SK-N-SH (cell line): ENCODE results near the gene FOXP1. TPM values are rescaled to one million over a fixed set of nuclear protein-coding genes. Genes with fewer than 3 reads are reported as not detected.

Experiments used
- CTCF ChIA-PET: fragments of 300-600, 350-600 bp; formaldehyde crosslinking; extraction: SDS; loops from one replicate; lab custom pipeline; 2021; lab: Yijun Ruan, JAX
- POLR2A ChIA-PET: fragments of 350-600 bp; sonication (Branson Sonifier 250); formaldehyde crosslinking; extraction: SDS; loops from one replicate; lab custom pipeline; 2020; ENCODE audit warnings: antibody characterized with exemption, inconsistent platforms; lab: Yijun Ruan, JAX
- DNase-seq: peaks from one replicate; pipeline ENCODE4 v3.0.0; 2012
- H2AFZ ChIP-seq: fragments of 200-600 bp; sonication (generic); 2 replicates; pipeline ENCODE4 v1.8.1; 2016; ENCODE audit warnings: antibody characterized with exemption, mild to moderate bottlenecking, low read depth
- H3F3A ChIP-seq: fragments of 200-600 bp; sonication (generic); replicated peaks from 2 replicates; pipeline ENCODE3; 2016; ENCODE audit warnings: antibody characterized with exemption, mild to moderate bottlenecking; ENCODE audit not compliant: insufficient read depth
- H3K27ac ChIP-seq, 2 experiments: fragments of 200-500 bp in 1 of 2; fragments of 200-600 bp in 1 of 2; sonication (Bioruptor generic) in 1 of 2; sonication (generic), shearing (Covaris generic) in 1 of 2; 2 replicates each; pipeline versions ENCODE4 v1.5.1 to v1.6.1; 2014 to 2016; ENCODE audit warnings: low read depth in 2 of 2, inconsistent platforms in 1 of 2, low read length in 1 of 2, mild to moderate bottlenecking in 1 of 2, mixed read lengths in 1 of 2
- H3K27me3 ChIP-seq: fragments of 200-600 bp; sonication (generic), shearing (Covaris generic); 2 replicates; pipeline ENCODE4 v1.6.1; 2016; ENCODE audit warnings: mixed run types; ENCODE audit not compliant: insufficient read depth
- H3K36me3 ChIP-seq, 2 experiments: fragments of 200-500 bp in 1 of 2; fragments of 200-600 bp in 1 of 2; sonication (Bioruptor generic) in 1 of 2; sonication (generic) in 1 of 2; replicated peaks in 1 of 2; 2 replicates each; pipeline versions ENCODE3 to v1.5.1; 2014 to 2016; ENCODE audit warnings: low read length in 1 of 2, mild to moderate bottlenecking in 1 of 2; ENCODE audit not compliant: insufficient read depth in 2 of 2, control insufficient read depth in 1 of 2
- H3K4me1 ChIP-seq, 2 experiments: fragments of 200-500 bp in 1 of 2; fragments of 200-600 bp in 1 of 2; sonication (Bioruptor generic) in 1 of 2; sonication (generic), shearing (Covaris generic) in 1 of 2; 2 replicates each; pipeline versions ENCODE4 v1.5.1 to v1.6.1; 2014 to 2016; ENCODE audit warnings: low read depth in 1 of 2, low read length in 1 of 2, mixed run types in 1 of 2; ENCODE audit not compliant: insufficient read depth in 2 of 2, control insufficient read depth in 1 of 2
- H3K4me2 ChIP-seq: fragments of 200-600 bp; sonication (generic), shearing (Covaris generic); 2 replicates; pipeline ENCODE4 v1.6.1; 2017; ENCODE audit warnings: mixed run types
- H3K4me3 ChIP-seq, 2 experiments: fragments of 200-500 bp in 1 of 2; fragments of 200-600 bp in 1 of 2; sonication (Bioruptor generic) in 1 of 2; sonication (generic), shearing (Covaris generic) in 1 of 2; 2 replicates each; pipeline versions ENCODE4 v1.5.1 to v1.8.1; 2014 to 2016; ENCODE audit warnings: low read depth in 2 of 2, inconsistent platforms in 1 of 2, low read length in 1 of 2, mild to moderate bottlenecking in 1 of 2, mixed read lengths in 1 of 2, moderate library complexity in 1 of 2
- H3K79me2 ChIP-seq: fragments of 200-600 bp; sonication (generic); 2 replicates; pipeline ENCODE4 v1.8.1; 2017; ENCODE audit warnings: mild to moderate bottlenecking; ENCODE audit not compliant: insufficient read depth
- H3K9ac ChIP-seq: fragments of 200-600 bp; sonication (generic); 2 replicates; pipeline ENCODE4 v1.6.1; 2017; ENCODE audit warnings: mixed run types
- H3K9me2 ChIP-seq: fragments of 200-600 bp; sonication (generic); 2 replicates; pipeline ENCODE4 v1.6.1; 2017; ENCODE audit warnings: mixed run types
- H3K9me3 ChIP-seq: fragments of 200-600 bp; sonication (generic); 2 replicates; pipeline ENCODE4 v1.6.1; 2017; ENCODE audit warnings: mixed run types, mild to moderate bottlenecking, moderate library complexity
- H4K20me1 ChIP-seq: fragments of 200-600 bp; sonication (generic); 2 replicates; pipeline ENCODE4 v1.6.1; 2017; ENCODE audit warnings: mild to moderate bottlenecking, mixed run types; ENCODE audit not compliant: insufficient read depth
- FOXM1 ChIP-seq: IDR thresholded peaks from 2 replicates; pipeline ENCODE4 v1.4.0; 2012; ENCODE audit warnings: low read depth, mild to moderate bottlenecking
- MEF2A ChIP-seq: IDR thresholded peaks from 2 replicates; pipeline ENCODE4 v1.4.0; 2012; ENCODE audit warnings: low read depth, borderline replicate concordance
- TCF12 ChIP-seq: IDR thresholded peaks from 2 replicates; pipeline ENCODE4 v1.4.0; 2012
- TEAD4 ChIP-seq: IDR thresholded peaks from 2 replicates; pipeline ENCODE4 v1.4.0; 2012; ENCODE audit warnings: mild to moderate bottlenecking, borderline replicate concordance; ENCODE audit not compliant: insufficient read depth
- WGBS: methylation state at CpG from one replicate; pipeline ENCODE4 v1.1.6; 2017; ENCODE audit warnings: low lambda C conversion rate; 5-methylcytosine and 5-hydroxymethylcytosine counted together
- polyA plus RNA-seq, 3 experiments: library from polyadenylated mRNA; depleted of rRNA; stranded (reverse); fragments of >200 nt; gene quantifications; 2 replicates each; pipeline ENCODE4 v1.2.3, GENCODE V29; 2012
- TF ChIP-seq, protein P1 (sequence below): fragments of 200-600 bp; sonication (generic); IDR thresholded peaks from 2 replicates; pipeline ENCODE4 v1.6.1; 2017; ENCODE audit warnings: antibody characterized with exemption, mild to moderate bottlenecking, moderate library complexity
- TF ChIP-seq, protein P2 (sequence below): IDR thresholded peaks from 2 replicates; pipeline ENCODE4 v1.6.1; 2012; ENCODE audit warnings: mild to moderate bottlenecking, low read depth, low read length, moderate library complexity

FOXP1 gene
- polyA plus RNA-seq, 1 of the 3 experiments (the other 2 are of a cell fraction), result 8.8 TPM

DNA sequence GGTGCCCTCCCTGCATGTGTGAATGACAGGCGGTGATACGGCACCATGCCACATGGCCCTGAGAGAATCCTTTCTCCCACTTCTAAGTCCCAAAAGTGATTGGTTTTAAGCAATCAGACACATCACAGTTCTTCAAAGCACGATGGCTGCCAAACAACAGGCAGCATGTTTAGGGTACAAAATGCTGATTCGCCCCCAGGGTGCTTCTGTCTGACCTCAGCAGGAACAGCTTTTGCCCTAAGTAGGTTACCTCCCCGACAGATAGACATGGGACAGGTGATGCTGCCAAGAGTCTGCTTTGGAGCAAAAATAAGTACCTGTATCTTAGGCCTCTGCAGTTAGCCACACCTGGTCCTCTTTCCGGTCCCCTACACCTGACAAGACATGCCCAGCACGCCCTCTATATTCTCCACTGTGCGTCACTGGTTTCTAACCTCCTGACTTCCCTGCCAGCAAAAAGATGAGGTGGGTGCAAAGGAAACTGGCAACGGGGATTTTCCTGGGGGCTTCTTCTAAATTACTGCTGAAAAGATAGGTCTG is 549.8 kb downstream of the FOXP1 start:
- Histone ChIP-seq H3K9me3 (no peaks in the 10 kb centered on the region), H3K36me3 (peaks cover 0 to 73% of the 10 kb centered on the region in 2 experiments), H2AFZ (no peak overlapping the region), H3K4me2 (no peak overlapping the region), H3K27ac (no peak overlapping the region; a peak in 1 of 4 replicates), H3K79me2 (peaks cover 100% of the 10 kb centered on the region), H3K27me3 (no peaks in the 10 kb centered on the region), H3K4me1 (peaks cover 0 to 36% of the 10 kb centered on the region in 2 experiments; a peak in 2 of 4 replicates), H3K9ac (no peak overlapping the region), H3K9me2 (no peaks in the 10 kb centered on the region), H3K4me3 (no peak overlapping the region), H3F3A (peaks cover 12% of the 10 kb centered on the region), H4K20me1 (peaks cover 18% of the 10 kb centered on the region)
- ChIA-PET CTCF (interaction anchor here (1.2 kb wide), 1 partner anchor 10 kb away, joined by 3 read pairs; no protein-coding TSS in a partner anchor), POLR2A (no interaction called here)
- 97% methylated on average over 9 of the region's 9 CpGs for WGBS
- no peak for DNase-seq
- TF ChIP-seq TEAD4 (no peak), TCF12 (no peak)
- TF ChIP-seq, protein P1, sequence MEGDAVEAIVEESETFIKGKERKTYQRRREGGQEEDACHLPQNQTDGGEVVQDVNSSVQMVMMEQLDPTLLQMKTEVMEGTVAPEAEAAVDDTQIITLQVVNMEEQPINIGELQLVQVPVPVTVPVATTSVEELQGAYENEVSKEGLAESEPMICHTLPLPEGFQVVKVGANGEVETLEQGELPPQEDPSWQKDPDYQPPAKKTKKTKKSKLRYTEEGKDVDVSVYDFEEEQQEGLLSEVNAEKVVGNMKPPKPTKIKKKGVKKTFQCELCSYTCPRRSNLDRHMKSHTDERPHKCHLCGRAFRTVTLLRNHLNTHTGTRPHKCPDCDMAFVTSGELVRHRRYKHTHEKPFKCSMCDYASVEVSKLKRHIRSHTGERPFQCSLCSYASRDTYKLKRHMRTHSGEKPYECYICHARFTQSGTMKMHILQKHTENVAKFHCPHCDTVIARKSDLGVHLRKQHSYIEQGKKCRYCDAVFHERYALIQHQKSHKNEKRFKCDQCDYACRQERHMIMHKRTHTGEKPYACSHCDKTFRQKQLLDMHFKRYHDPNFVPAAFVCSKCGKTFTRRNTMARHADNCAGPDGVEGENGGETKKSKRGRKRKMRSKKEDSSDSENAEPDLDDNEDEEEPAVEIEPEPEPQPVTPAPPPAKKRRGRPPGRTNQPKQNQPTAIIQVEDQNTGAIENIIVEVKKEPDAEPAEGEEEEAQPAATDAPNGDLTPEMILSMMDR, result no peak
- TF ChIP-seq, protein P2, sequence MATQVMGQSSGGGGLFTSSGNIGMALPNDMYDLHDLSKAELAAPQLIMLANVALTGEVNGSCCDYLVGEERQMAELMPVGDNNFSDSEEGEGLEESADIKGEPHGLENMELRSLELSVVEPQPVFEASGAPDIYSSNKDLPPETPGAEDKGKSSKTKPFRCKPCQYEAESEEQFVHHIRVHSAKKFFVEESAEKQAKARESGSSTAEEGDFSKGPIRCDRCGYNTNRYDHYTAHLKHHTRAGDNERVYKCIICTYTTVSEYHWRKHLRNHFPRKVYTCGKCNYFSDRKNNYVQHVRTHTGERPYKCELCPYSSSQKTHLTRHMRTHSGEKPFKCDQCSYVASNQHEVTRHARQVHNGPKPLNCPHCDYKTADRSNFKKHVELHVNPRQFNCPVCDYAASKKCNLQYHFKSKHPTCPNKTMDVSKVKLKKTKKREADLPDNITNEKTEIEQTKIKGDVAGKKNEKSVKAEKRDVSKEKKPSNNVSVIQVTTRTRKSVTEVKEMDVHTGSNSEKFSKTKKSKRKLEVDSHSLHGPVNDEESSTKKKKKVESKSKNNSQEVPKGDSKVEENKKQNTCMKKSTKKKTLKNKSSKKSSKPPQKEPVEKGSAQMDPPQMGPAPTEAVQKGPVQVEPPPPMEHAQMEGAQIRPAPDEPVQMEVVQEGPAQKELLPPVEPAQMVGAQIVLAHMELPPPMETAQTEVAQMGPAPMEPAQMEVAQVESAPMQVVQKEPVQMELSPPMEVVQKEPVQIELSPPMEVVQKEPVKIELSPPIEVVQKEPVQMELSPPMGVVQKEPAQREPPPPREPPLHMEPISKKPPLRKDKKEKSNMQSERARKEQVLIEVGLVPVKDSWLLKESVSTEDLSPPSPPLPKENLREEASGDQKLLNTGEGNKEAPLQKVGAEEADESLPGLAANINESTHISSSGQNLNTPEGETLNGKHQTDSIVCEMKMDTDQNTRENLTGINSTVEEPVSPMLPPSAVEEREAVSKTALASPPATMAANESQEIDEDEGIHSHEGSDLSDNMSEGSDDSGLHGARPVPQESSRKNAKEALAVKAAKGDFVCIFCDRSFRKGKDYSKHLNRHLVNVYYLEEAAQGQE, result no peak

DNA sequence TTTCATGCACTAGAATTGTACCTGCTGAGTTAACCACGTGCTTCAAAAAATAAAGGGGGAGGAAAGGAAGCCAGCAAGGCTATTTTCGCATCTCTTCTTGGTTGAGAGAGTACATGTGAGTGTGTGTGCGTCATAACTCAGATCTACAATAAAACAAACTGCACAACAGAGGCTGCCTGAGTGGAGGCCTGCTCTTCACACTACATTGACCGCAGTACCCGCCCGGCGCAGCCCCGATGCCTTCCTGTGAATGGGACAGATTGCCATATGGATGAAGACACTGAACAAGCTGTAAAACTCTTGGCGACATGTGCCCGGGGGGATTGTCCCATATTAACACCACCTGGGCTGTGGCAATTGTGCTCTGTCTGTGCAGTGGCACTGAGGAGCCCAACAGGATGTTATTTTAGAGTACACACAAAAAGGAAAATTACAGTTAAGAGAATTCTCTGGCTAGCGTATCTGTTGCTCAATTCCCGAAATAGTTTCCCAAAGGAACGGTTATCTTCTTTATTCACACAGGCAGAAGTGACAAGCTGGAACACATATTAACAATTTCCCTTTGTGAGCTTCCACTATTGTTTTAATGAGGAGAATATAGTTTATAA is 551.5 kb downstream of the FOXP1 start:
- CTCF ChIA-PET, result no interaction called here
- WGBS, result 97% methylated on average over 13 of the region's 13 CpGs
- no peaks in the 10 kb centered on the region for H3K9me3 ChIP-seq
- no peak for DNase-seq
- H4K20me1 ChIP-seq, result peaks cover 13% of the 10 kb centered on the region; the same call in 1 of the 2 replicates
- peaks cover 99% of the 10 kb centered on the region for H3K79me2 ChIP-seq
- no peak overlapping the region for H3K9ac ChIP-seq
- H3K27ac ChIP-seq, result peak overlapping the region in 1 of 2 experiments; percentile 8; a peak in 2 of 4 replicates
- POLR2A ChIA-PET, result no interaction called here
- H3F3A ChIP-seq, result peaks cover 13% of the 10 kb centered on the region
- peaks cover 0 to 62% of the 10 kb centered on the region in 2 experiments for H3K36me3 ChIP-seq
- H3K4me1 ChIP-seq, result peaks cover 0 to 28% of the 10 kb centered on the region in 2 experiments; a peak in 2 of 4 replicates
- H3K4me3 ChIP-seq, result no peak overlapping the region
- no peak overlapping the region for H2AFZ ChIP-seq
- H3K27me3 ChIP-seq, result no peaks in the 10 kb centered on the region
- TF ChIP-seq FOXM1 (no peak), MEF2A (no peak)
- TF ChIP-seq, all 33 proteins: peak for 0
- no peak overlapping the region for H3K4me2 ChIP-seq
- no peaks in the 10 kb centered on the region for H3K9me2 ChIP-seq
